GM23248 (cell line): ENCODE measurements around the gene TBC1D22A.

Experiments
- EZH2 ChIP-seq: fragments of 200-600 bp; sonication (generic); IDR thresholded peaks from 2 replicates; pipeline ENCODE4 v1.6.1; 2018; ENCODE audit warnings: antibody characterized with exemption, mild to moderate bottlenecking; ENCODE audit not compliant: insufficient read depth, poor library complexity, severe bottlenecking
- EZH2phosphoT487 ChIP-seq: fragments of 200-600 bp; sonication (generic); IDR thresholded peaks from 2 replicates; pipeline ENCODE4 v1.6.1; 2018; ENCODE audit warnings: antibody characterized with exemption, moderate library complexity, mild to moderate bottlenecking, low read depth; ENCODE audit not compliant: insufficient read depth

- TF ChIP-seq EZH2phosphoT487 (no peak), EZH2 (no peak)
Measured at GRCh38 chr22:46829941-46830715, 67.7 kb downstream of the TBC1D22A start.
